Lower leg skin (tissue), 4 donors: ENCODE data around the gene UQCRFS1. TPM values are rescaled to one million over a fixed set of nuclear protein-coding genes. Genes with fewer than 3 reads are reported as not detected.
"Not testable (repeated sequence)": the region's sequence is repeated elsewhere in the genome, so short reads cannot be mapped to it uniquely, and the experiment has no call there.

Experiments used
- DNase-seq, 2 donors: peaks; one replicate each; pipeline ENCODE4 v3.0.0-alpha.2; 2019; ENCODE audit warnings: low spot score in 2 of 2
- H3K4me3 ChIP-seq: fragments of 200-600 bp; sonication (generic); 2 replicates; pipeline ENCODE4 v1.5.1; 2017; ENCODE audit warnings: mild to moderate bottlenecking, low read depth; ENCODE audit not compliant: poor library complexity, severe bottlenecking
- POLR2A ChIP-seq, 2 donors: fragments of 450-650 bp; IDR thresholded peaks; one replicate each; pipeline ENCODE4 v1.6.1; 2016 to 2017; ENCODE audit warnings: antibody characterized with exemption in 2 of 2, mild to moderate bottlenecking in 1 of 2, moderate library complexity in 1 of 2
- WGBS, 2 donors: methylation state at CpG; one replicate each; pipeline ENCODE4 v1.1.5; 2018; 5-methylcytosine and 5-hydroxymethylcytosine counted together
- intact Hi-C: fragments of 100-400 bp; cut with DNase I; formaldehyde crosslinking; loops from one replicate; pipeline ENCODE4 v1.15.0; 2023; ENCODE audit warnings: low total_unique reads
- total RNA-seq, 4 donors: library from RNA; depleted of rRNA; stranded (reverse); fragments of >200 nt; gene quantifications; one replicate each; pipeline ENCODE4 v1.1.0, GENCODE V29; 2016
- TF ChIP-seq, protein P1 (sequence below), 3 donors: fragments of 450-650 bp; IDR thresholded peaks; one replicate each; pipeline ENCODE4 v1.5.1; 2016; ENCODE audit warnings: antibody characterized with exemption in 3 of 3, mild to moderate bottlenecking in 3 of 3, moderate library complexity in 2 of 3

The UQCRFS1 gene
- total RNA-seq, 4 donors from 2014 or later: 28.4 to 42.3 (median 39.4) TPM

DNA sequence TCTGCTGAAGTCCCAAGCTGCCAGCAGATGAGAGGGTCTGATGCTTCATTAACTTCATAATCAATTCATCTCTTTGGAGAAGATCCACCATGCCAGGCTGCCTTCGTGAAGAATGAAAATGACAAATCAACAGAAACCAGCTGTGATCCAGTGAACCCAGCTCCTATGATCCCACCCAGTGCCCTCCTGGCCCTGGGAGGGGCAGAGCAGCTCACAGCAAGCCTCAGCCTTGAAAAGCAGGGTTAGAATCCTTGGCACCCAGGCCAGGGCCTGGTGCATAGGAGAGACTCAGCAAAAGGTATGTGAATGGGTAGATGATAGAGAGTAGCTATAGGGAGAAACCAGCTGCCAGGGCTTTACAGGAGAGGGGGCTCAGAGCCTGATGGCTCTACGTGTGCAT, 43.6 kb upstream of the UQCRFS1 start:
- H3K4me3 ChIP-seq: no peak overlapping the region
- TF ChIP-seq, protein P1, sequence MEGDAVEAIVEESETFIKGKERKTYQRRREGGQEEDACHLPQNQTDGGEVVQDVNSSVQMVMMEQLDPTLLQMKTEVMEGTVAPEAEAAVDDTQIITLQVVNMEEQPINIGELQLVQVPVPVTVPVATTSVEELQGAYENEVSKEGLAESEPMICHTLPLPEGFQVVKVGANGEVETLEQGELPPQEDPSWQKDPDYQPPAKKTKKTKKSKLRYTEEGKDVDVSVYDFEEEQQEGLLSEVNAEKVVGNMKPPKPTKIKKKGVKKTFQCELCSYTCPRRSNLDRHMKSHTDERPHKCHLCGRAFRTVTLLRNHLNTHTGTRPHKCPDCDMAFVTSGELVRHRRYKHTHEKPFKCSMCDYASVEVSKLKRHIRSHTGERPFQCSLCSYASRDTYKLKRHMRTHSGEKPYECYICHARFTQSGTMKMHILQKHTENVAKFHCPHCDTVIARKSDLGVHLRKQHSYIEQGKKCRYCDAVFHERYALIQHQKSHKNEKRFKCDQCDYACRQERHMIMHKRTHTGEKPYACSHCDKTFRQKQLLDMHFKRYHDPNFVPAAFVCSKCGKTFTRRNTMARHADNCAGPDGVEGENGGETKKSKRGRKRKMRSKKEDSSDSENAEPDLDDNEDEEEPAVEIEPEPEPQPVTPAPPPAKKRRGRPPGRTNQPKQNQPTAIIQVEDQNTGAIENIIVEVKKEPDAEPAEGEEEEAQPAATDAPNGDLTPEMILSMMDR (IDR thresholded peaks at IDR 0.05): no peak
- no peak for TF ChIP-seq POLR2A (IDR thresholded peaks at IDR 0.05)
- intact Hi-C loops: no loop called here
- peak in 1 of 2 donors; percentile 10 for DNase-seq
- WGBS, 2 donors: 49 to 54% methylated on average over 2 of the region's 2 CpGs

DNA sequence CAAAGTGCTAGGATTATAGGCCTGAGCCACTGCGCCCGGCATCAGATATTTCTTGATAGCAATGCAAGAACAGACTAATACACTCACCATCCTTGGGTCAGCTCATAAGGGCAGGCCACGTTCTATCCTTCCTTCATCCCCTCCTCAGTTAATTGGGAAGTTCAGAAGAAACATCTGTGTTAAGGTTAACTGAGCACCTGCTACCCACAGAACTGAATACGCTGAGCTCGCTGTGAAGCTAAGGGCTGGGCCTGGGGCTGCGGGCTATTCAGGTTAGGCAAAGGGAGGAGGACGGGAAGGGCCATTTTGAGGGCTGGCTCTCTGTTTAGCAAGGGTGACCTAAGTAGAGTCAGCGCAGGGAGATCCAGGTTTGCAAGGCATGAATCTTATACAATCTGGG, 43.0 kb upstream of the UQCRFS1 start:
- H3K4me3 ChIP-seq: no peak overlapping the region
- DNase-seq: peak in 1 of 2 donors; percentile 46
- TF ChIP-seq, protein P1 (IDR thresholded peaks at IDR 0.05): no peak
- no peak for TF ChIP-seq POLR2A (IDR thresholded peaks at IDR 0.05)
- 93% methylated on average over 8 of the region's 8 CpGs for WGBS, 2 donors
- intact Hi-C loops: no loop called here

DNA sequence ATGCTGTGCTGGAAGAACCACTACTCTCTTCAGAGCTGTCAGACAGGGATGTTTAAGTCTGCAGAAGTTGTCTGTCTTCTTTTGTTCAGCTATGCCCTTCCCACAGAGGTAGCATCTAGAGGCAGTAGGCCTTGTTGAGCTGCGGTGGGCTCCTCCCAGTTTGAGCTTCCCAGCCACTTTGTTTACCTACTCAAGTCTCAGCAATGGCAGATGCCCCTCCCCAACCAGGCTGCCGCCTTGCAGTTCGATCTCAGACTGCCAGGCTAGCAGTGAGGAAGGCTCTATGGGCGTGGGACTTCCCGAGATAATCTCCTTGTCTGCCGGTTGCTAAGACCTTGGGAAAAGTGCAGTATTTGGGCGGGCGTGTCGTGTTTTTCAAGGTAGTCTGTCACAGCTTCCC, 42.1 kb upstream of the UQCRFS1 start:
- TF ChIP-seq POLR2A (IDR thresholded peaks at IDR 0.05): no peak
- DNase-seq: peak in 1 of 2 donors; percentile 65
- 85 to 91% methylated on average over 9 of the region's 9 CpGs for WGBS, 2 donors
- intact Hi-C loops: no loop called here
- no peak overlapping the region for H3K4me3 ChIP-seq

DNA sequence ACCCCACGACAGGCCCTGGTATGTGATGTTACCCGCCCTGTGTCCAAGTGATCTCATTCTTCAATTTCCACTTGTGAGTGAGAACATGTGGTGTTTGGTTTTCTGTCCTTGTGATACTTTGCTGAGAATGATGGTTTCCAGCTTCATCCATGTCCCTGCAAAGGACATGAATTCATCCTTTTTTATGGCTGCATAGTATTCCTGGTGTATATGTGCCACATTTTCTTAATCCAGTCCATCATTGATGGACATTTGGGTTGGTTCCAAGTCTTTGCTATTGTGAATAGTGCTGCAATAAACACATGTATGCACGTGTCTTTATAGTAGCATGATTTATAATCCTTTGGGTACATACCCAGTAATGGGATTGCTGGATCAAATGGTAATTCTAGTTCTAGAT, 36.8 kb upstream of the UQCRFS1 start:
- H3K4me3 ChIP-seq, intact Hi-C loops: not testable (repeated sequence)
- peak in 1 of 2 donors; percentile 17 for DNase-seq
- 76 to 77% methylated on average over 3 of the region's 3 CpGs for WGBS, 2 donors

DNA sequence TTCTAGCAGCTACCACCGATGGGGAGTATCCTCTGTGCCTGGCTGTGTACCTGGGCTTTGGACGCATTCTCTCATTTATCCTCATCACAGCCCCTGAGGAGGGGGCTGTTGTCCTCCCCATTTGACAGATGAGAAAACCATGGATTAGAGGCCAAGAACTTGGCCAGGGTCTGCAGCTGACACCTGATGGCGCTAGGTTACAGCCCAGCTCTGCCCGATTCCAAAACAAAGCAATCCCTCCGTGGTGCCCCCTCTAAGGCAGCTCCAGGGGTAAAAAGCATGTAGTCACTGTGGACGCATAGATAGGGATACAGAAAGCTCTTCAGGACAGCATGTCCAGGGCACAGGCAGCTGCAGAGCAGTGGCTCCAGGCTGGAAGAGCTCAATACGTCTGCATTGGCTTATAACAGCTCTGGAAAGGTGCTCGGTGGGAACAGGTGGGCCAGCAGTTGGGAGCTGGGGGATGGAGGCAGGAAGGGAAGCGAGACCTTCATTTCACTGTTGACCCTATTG, 35.4 kb upstream of the UQCRFS1 start:
- WGBS, 2 donors: 57 to 64% methylated on average over 9 of the region's 9 CpGs
- TF ChIP-seq, protein P1 (IDR thresholded peaks at IDR 0.05): no peak
- TF ChIP-seq POLR2A (IDR thresholded peaks at IDR 0.05): no peak
- intact Hi-C loops: no loop called here

DNA sequence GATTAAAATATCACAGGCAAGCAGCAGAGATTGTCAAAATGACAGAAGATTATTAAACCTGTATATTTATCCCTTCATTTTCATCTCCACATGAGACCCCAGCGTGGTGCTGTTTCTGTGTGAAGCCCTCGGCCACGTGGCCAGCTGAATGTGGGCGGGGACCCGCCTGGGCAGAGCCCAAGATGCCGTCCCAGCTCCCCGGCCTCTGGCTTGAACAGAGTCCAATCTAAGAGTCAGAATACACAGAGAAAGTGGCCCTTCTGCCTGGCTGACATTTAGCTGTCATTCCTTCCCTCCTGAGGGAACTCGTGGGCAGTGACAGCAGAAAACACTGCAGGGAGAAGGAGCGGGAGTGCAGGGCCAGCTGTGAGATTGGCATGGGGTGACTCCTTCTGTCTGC, 34.9 kb upstream of the UQCRFS1 start:
- TF ChIP-seq, protein P1 (IDR thresholded peaks at IDR 0.05): no peak
- no peak for TF ChIP-seq POLR2A (IDR thresholded peaks at IDR 0.05)
- WGBS, 2 donors: 10 to 13% methylated on average over 9 of the region's 9 CpGs

More for the DNA sequence above, 35.4 kb upstream of the UQCRFS1 start:
- no peak overlapping the region for H3K4me3 ChIP-seq
- peak in 1 of 2 donors; percentile 45 for DNase-seq

DNA sequence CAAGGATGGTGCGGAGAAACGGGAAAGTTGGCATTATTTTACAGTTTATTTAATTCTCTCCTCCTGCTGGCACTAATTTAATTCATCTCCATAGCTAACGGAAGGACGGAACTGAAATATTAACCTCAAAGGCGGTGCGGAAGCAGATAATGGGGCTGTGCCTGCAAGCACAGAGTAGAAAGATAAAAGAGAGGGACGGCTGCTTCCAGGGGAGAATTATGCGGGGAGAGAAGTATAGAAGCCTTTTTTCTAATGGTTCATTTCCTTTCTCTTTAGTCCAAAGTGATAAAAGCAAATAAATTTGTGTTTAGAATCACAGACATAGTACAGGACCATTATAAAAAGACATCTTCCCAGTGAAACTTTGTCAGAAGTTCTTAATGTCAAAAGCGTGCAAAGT, 34.5 kb upstream of the UQCRFS1 start:
- intact Hi-C loops: no loop called here
- peak in 1 of 2 donors; percentile 5 for DNase-seq
- TF ChIP-seq, protein P1 (IDR thresholded peaks at IDR 0.05): no peak
- TF ChIP-seq POLR2A (IDR thresholded peaks at IDR 0.05): no peak
- no peak overlapping the region for H3K4me3 ChIP-seq
- WGBS, 2 donors: 45 to 48% methylated on average over 9 of the region's 9 CpGs

More for the DNA sequence above, 34.9 kb upstream of the UQCRFS1 start:
- DNase-seq: no peak
- no peak overlapping the region for H3K4me3 ChIP-seq
- intact Hi-C loops: no loop called here
